Mononuclear cell (primary cell): ENCODE results near the gene ZNF827. TPM values are rescaled to one million over a fixed set of nuclear protein-coding genes. Genes with fewer than 3 reads are reported as not detected.

Source experiments
- H3K27me3 ChIP-seq: 2 replicates; pipeline ENCODE4 v1.6.0; 2011; ENCODE audit warnings: low read length, control low read depth; ENCODE audit not compliant: insufficient read depth
- H3K4me1 ChIP-seq: 2 replicates; pipeline ENCODE4 v1.5.1; 2011; ENCODE audit warnings: mild to moderate bottlenecking, low read length, control low read depth; ENCODE audit not compliant: insufficient read depth
- H3K4me3 ChIP-seq: 2 replicates; pipeline ENCODE4 v1.5.1; 2011; ENCODE audit warnings: mild to moderate bottlenecking, low read length, moderate library complexity
- H3K9me3 ChIP-seq: 2 replicates; pipeline ENCODE4 v1.5.1; 2011; ENCODE audit warnings: low read depth, mild to moderate bottlenecking, control low read depth, low read length
- total RNA-seq: library from RNA; depleted of rRNA; stranded (reverse); fragments of >200 nt; gene quantifications from one replicate; pipeline ENCODE4 v1.2.3, GENCODE V29; 2012

ZNF827 gene
- total RNA-seq, 1 donor: 14.0 TPM

DNA sequence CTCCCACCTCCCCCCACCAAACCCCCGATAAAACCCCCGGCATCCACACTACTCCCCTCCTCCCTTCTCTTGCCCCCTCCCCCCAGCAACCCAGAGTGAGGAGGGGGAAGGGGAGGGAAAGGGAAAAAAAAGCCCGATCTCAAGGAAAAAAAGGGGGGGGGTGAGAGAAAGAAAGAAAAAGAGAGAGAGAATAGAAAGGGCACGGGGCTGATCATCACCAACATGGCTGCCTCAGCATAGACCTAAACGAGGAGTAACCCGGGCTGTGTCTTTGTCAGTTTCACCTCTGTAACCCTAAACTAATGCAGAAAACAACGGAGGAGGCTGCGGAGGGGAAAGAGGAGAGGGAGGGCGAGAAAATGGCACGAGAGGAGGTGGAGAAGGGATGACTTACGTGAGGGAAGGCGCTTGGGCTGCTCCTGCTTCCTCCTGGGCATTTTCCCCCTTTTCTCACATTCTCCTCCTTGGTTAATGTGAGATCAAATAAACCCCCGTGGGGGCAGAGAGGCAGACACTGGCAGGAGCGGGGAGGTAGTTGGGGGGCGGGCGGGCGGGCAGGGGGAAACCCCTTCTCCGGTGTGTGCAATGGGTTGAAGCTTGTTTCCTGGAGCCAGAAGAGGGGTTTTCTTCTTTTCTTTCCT lies 532 bp downstream of the ZNF827 start:
- Histone ChIP-seq H3K9me3 (no peaks in the 10 kb centered on the region), H3K4me3 (peak overlapping the region; percentile 58), H3K4me1 (peaks cover 19% of the 10 kb centered on the region)

DNA sequence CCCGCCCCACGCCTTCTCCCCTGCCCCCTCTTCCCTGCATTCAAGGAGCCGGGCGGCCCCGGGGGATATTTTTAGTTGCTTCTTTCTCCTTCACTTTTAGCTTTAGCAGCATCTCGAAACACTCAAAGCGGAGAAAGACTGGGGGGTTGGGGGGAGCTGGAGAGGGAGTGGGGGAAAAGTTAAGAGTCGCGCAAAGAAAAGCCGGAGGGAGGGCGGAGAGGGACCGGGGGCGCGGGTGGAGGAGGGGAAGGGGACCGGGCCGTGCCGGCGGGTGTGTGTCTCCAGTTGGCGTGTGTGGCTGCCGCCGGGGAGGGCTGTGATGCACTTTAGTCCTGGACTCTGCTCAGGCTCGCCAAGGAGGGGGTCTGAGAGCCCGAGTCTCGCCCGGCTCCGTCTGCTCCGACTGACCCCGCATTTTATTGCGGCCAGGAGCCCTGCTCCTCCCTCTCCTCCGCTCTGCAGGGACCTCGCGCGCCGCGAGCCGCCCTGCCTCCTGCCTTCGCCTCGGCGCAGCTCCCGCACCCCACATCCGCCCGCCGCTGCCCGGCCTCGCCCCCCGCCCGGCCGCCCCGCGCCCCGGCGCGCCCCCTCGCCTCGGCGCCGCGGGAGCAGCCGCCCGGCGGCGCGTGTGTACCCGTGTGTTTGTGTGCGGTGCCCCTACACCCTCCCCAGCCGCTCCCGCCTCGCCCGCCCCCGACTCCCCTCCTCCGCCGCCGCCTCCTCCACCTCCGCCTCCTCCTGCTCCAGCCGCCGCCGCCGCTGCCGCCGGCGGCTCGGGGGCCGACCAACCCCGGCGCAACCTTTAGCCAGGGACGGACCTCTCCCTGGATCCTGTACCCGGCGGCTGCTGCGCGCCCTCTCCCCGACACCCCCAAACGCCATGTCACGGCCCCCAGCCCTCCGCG lies 1.4 kb downstream of the ZNF827 start:
- peaks cover 19% of the 10 kb centered on the region for H3K4me1 ChIP-seq
- H3K9me3 ChIP-seq: no peaks in the 10 kb centered on the region
- peak overlapping the region; percentile 69 for H3K4me3 ChIP-seq
- peaks cover 8% of the 10 kb centered on the region for H3K27me3 ChIP-seq

More for the DNA sequence above, 532 bp downstream of the ZNF827 start:
- peaks cover 8% of the 10 kb centered on the region for H3K27me3 ChIP-seq

DNA sequence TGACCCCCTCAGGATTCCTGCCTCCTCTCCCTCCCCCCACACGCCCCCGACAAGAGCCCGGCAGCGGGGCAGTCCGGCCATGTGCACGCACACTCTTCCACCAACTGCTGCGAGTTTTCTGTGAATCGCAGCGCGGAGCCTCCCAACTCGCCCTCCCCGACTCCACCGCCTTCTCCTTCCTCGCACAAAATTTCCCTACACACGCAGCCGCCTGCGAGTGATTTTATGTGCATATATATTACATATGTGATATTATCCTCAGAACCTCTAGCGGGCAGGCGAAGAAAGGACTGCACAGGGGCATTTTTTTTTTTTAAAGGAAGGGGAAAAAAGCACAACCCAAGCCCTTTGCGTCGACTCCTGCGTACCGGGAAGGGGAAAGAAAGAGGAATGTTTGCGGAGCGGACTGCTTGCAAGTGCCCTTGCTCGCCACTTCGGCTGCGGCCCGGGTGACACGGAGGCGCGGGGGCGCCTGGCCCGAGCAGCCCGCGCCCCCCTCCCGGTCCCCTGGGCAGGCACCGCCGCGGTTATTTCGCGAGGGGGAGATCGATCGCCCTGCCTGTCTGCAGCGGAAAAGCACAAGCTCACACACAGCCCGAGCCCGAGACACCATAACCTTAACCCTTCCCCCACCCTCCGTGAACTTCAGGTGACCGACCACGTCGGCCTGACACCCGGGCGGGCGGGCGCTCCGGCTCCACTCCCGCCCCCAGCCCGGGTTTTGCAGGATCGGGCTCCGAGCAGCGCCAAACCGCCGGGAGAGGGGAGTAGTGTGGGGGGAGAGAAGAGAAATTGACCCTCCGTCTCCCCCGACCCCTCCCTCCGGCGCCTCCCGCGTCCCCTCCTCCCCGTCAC lies 2.3 kb downstream of the ZNF827 start:
- Histone ChIP-seq H3K4me1 (peaks cover 19% of the 10 kb centered on the region), H3K9me3 (no peaks in the 10 kb centered on the region), H3K27me3 (peaks cover 8% of the 10 kb centered on the region), H3K4me3 (peak overlapping the region; percentile 69)

DNA sequence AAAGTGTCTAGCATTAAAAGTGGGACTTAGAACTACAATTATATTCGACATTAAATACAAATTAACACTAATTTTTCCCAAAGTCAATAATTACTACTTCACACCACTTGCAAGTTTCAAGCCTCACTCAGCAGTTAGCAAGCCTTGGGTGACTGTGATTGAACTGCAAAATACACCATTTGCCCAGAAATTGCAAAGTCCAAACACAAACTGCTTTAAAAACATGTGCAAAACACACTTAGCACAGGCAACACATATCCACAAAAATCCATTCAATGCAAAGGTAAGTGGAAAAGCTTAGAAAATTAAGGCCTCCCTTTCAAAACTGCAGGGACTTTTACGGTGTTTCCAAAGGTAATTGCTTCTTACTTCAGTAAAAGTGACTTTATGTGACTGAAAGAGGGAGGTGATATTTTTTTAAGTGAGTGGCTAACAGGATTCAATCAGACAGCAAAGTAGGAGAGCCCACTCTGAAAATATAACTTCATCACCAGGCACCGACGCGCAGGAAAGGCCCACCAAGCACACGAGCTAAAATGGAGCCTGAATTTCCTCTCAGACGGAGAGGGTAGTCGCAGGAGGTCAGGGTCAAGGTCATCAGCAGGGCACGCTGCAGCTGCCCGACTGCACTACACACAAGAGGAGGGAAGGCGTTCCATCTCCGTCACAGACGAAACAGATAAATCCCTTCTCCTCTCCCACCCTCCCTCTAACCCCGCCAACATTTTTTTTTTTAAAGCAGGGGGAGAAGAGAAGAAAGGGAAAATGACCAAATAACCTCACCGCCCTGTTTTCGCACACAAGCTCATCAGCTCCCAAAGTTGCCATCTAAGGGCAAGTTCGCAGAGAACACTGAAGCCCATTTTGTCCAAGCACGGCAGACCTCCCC lies 3.1 kb downstream of the ZNF827 start:
- Histone ChIP-seq H3K27me3 (peaks cover 8% of the 10 kb centered on the region), H3K4me1 (peaks cover 19% of the 10 kb centered on the region), H3K4me3 (peak overlapping the region; percentile 69), H3K9me3 (no peaks in the 10 kb centered on the region)

DNA sequence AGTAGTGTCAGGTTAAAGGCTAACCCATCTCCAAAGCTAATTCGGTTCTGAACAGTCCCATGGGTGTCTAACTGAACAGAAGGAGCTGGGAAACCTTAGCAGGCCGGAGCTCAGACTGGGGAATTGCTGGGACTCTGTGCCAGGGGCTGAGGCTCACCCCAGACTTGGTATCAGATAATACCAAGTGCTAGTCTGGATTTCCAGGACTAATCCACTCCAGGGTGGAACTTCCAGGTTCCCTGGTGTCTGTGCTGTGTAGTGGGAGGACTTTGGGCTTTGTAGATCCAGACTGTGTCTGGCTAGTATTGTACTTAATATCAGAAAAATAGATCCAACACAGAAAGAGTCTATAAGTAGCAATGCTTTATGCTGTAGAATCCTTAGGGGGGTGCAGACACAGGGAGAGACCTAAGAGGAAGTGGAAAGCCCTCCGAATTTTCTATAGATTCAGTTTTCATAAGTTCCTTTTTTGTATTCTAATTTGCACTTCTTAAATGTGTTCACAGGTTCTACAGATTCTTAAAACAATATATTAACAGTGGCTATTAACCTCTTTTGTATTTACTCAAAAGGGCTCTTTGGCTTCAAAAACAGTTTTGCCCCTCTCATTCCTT lies 4.1 kb downstream of the ZNF827 start:
- Histone ChIP-seq H3K4me1 (peaks cover 19% of the 10 kb centered on the region), H3K9me3 (no peaks in the 10 kb centered on the region), H3K4me3 (no peak overlapping the region), H3K27me3 (peaks cover 7% of the 10 kb centered on the region)

DNA sequence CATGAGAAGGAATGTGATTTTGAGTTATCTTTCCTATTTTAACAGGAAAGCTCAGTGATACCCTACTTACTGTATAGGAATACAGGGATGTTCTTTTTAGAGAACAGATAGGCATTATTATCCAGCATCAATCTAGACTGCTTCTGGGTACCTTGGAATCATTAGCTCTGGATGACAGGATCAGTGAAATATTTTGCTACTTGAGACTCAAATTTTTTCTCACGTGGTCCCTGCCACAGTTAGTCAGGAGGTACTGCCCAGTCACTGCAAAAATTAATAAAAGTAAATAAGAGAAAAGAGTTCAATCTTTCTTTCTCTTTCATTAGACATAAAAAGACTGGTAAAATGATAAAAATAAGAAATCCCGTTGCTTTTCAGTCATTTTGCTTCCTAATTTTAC lies 5.5 kb downstream of the ZNF827 start:
- Histone ChIP-seq H3K9me3 (no peaks in the 10 kb centered on the region), H3K4me3 (no peak overlapping the region), H3K27me3 (peaks cover 2% of the 10 kb centered on the region), H3K4me1 (peaks cover 13% of the 10 kb centered on the region)

DNA sequence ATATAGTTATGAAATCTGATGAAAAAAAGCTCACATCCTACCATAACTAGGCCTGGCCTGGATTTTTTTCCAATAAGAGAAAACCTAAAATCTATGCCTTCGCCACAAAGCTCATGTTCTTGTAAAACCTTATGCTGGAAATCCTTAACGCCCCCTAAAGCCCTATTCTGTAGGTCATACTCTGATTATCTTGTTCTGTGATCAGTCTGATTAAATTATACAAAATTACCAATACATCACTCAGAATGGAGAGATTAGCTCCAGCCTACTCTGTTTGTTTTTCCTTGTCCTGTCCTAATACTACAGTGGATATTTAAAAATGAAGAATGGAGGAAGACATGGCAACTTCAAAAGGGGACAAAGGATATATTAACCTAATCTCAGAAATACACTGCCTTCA lies 7.2 kb downstream of the ZNF827 start:
- Histone ChIP-seq H3K27me3 (peaks cover 2% of the 10 kb centered on the region), H3K4me1 (peaks cover 13% of the 10 kb centered on the region), H3K4me3 (no peak overlapping the region), H3K9me3 (no peaks in the 10 kb centered on the region)

DNA sequence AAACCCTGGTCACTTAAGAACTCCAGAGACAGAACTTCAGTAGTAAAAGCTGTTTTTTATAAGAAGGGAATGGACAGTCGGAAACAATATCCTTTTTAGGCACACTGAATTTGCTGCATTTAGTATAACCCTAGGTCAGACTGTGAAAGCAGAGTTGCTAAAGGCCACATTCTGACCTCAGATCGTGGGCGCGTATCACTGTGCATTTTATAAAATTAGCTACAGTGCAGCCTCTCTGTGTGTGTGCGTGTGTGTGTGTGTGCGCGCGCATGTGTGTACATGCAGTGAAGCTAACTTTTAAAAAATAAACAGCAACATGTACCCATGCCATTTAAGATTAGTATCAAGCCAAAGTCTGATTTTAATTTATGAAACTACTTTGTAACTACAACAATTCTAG lies 8.0 kb downstream of the ZNF827 start:
- Histone ChIP-seq H3K27me3 (peaks cover 1% of the 10 kb centered on the region), H3K4me3 (no peak overlapping the region), H3K9me3 (no peaks in the 10 kb centered on the region), H3K4me1 (peaks cover 7% of the 10 kb centered on the region)

DNA sequence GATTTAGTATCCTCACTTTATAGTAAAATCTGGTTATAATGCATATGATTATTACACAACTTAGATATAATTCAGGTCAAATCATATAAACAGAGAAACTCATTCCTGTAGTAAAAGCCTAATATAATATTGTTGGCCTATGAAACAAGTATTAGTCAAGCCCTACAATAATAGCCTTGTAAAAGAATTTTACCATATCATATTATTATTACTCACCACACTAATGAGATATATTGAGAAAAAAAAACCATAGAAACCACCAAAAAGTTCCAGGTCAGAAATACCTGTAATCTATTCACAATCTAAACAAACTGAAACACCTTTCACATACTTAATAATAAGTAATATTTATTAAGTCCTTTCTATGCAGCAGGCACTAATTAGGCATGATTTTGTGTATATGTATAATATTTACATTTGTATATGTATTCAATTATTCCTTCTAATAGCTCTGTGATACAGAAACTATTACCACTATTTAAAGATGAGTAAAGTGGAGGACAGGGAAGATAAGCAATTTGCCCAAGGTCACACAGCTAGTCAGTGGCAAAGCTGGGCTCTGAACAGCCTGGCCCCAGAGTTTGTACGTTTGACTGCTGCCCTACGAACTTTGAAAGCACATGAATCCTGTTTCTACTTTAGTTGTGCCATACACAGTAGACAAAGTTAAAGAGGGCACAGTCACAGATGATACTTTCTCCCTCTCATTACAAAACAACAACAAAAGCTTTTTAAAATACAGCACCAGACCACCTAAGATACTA lies 9.0 kb downstream of the ZNF827 start:
- peaks cover 3% of the 10 kb centered on the region for H3K4me1 ChIP-seq
- no peaks in the 10 kb centered on the region for H3K27me3 ChIP-seq
- no peaks in the 10 kb centered on the region for H3K9me3 ChIP-seq
- no peak overlapping the region for H3K4me3 ChIP-seq

DNA sequence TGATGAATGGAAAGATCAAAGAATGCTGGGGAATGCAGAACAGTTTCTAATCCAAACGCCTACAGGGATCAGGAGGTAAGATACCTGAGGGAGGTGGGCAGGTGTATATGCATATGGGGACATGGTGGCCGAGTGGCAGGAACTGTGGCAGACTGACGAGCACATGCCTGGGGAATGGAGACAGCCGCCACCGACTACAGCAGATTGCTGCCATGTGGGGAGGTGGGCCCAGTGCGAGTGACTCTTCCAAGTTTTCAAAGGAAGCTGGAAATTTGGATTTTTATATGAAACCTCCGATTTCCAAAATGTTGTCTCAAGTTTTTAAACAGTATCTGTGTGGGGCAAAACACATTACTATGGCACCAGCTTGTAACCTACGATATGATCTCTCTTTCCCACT lies 9.9 kb downstream of the ZNF827 start:
- Histone ChIP-seq H3K4me3 (no peak overlapping the region), H3K9me3 (no peaks in the 10 kb centered on the region), H3K4me1 (no peaks in the 10 kb centered on the region), H3K27me3 (no peaks in the 10 kb centered on the region)

DNA sequence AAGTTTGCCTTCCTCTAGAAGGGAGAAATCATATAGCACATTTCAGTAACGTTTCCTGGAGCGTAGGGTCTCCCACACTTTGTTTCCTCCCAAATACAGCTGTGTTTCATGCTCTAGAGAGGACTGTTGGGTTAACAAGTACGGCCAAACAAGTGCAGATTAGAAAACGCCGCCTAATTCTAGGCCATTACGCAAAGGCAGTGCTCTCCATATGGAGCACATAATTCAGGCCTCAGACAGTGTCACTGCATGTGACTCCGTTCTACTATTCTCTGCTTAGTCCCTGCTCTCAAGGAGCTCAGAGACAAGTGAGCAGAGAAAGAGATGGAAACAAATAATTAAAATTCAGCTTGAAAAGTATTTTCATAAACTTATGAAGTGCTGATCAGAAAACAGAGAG lies 11.6 kb downstream of the ZNF827 start:
- Histone ChIP-seq H3K9me3 (no peaks in the 10 kb centered on the region), H3K27me3 (no peaks in the 10 kb centered on the region), H3K4me1 (no peaks in the 10 kb centered on the region), H3K4me3 (no peak overlapping the region)

DNA sequence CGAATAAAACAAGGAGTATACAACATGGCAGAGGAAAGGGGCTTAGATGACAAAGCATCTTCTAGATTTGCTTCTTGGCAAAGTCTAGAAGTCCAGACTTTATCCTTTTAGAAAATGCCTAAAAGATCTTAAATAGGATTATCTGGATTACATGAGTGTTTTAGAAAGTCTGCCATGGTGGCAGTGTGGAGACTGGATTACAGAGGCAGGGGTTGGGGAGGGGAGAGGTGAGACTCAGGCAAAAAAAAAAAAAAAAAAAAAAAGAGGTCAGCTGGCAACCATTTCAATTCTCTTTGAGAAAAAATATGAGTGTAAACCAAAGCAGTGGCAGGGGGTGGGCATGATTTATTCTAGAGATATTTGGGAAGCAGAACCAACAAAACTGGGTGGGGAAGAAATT lies 17.4 kb downstream of the ZNF827 start:
- H3K9me3 ChIP-seq: no peaks in the 10 kb centered on the region
- H3K4me1 ChIP-seq: no peaks in the 10 kb centered on the region
- no peaks in the 10 kb centered on the region for H3K27me3 ChIP-seq
- H3K4me3 ChIP-seq: no peak overlapping the region

DNA sequence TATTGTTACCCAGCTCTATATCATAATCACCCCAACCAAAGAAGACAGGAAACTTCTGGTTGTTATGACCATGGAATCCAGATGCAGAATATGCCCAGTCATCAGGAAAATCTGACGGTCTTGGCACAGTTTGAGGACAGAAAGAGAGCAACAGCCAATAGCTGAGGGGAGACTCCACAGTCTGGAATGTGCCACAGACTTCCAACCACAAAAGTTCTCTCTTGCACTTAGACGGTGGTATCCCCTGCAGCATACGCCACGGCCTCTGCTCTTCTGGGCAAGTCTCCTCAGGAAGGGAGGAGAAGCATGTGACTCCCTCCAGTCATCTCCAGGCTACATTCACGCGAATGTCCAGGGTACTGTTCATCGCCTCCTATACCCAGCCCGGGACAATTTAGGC lies 18.4 kb downstream of the ZNF827 start:
- Histone ChIP-seq H3K27me3 (no peaks in the 10 kb centered on the region), H3K4me3 (no peak overlapping the region), H3K9me3 (no peaks in the 10 kb centered on the region), H3K4me1 (no peaks in the 10 kb centered on the region)
